ENCODE data around the gene FANCD2. TPM values are rescaled to one million over a fixed set of nuclear protein-coding genes. Genes with fewer than 3 reads are reported as not detected.

FANCD2 gene
- polyA plus RNA-seq, 1 donor from 2014 or later: 3.3 TPM

GRCh38 chr3:9986230-9986725 is 40.0 kb upstream of the FANCD2 start:
- no peaks in the 10 kb centered on the region for H3K27me3 ChIP-seq (ENCODE audit: insufficient read depth, low read depth, low read length)

GRCh38 chr3:9994086-9994844 is 32.0 kb upstream of the FANCD2 start:
- TF ChIP-seq POLR2AphosphoS5 (IDR thresholded peaks at IDR 0.05) (no peak), RAD21 (conservative IDR thresholded peaks at IDR 0.05) (no peak), MXI1 (conservative IDR thresholded peaks at IDR 0.05; ENCODE audit: poor library complexity, severe bottlenecking) (no peak), TAF1 (IDR thresholded peaks at IDR 0.05; ENCODE audit: low read depth) (no peak), EZH2 (IDR thresholded peaks at IDR 0.05; ENCODE audit: borderline replicate concordance, insufficient read depth, low read length, poor library complexity, severe bottlenecking) (no peak), SMC3 (conservative IDR thresholded peaks at IDR 0.05; ENCODE audit: poor library complexity) (no peak), REST (IDR thresholded peaks at IDR 0.05; ENCODE audit: borderline replicate concordance) (no peak), CTCF (IDR thresholded peaks at IDR 0.05; ENCODE audit: poor library complexity, severe bottlenecking) (no peak)

More at GRCh38 chr3:9986230-9986725, 40.0 kb upstream of the FANCD2 start:
- Histone ChIP-seq H3K4me2 (ENCODE audit: low read length) (peak overlapping the region; percentile 82), H3K9me3 (ENCODE audit: low read length) (no peaks in the 10 kb centered on the region), H4K20me1 (ENCODE audit: insufficient read depth) (no peaks in the 10 kb centered on the region), H3K79me2 (replicated peaks; ENCODE audit: insufficient read depth, low read length) (peaks cover 30% of the 10 kb centered on the region), H3K9ac (ENCODE audit: low read length) (peak overlapping the region; percentile 77), H3F3A (ENCODE audit: insufficient read depth, low read length, poor library complexity, severe bottlenecking) (no peaks in the 10 kb centered on the region), H3K4me3 (ENCODE audit: low read length) (peak overlapping the region; percentile 83), H3K27ac (ENCODE audit: low read length) (peak overlapping the region; percentile 76), H3K36me3 (ENCODE audit: insufficient read depth, low read length) (no peaks in the 10 kb centered on the region), H3K9me2 (ENCODE audit: insufficient read depth, low read length) (no peaks in the 10 kb centered on the region), H2AFZ (ENCODE audit: low read depth, low read length) (peak overlapping the region; percentile 77)
- peak; percentile 57 for TF ChIP-seq TAF1 (IDR thresholded peaks at IDR 0.05; ENCODE audit: low read depth)
- no peak for TF ChIP-seq EZH2 (IDR thresholded peaks at IDR 0.05; ENCODE audit: borderline replicate concordance, insufficient read depth, low read length, poor library complexity, severe bottlenecking)

More at GRCh38 chr3:9994086-9994844, 32.0 kb upstream of the FANCD2 start:
- Histone ChIP-seq H3K9ac (ENCODE audit: low read length) (no peak overlapping the region), H3F3A (ENCODE audit: insufficient read depth, low read length, poor library complexity, severe bottlenecking) (no peaks in the 10 kb centered on the region), H3K27me3 (ENCODE audit: insufficient read depth, low read depth, low read length) (no peaks in the 10 kb centered on the region), H3K27ac (ENCODE audit: low read length) (no peak overlapping the region), H3K79me2 (replicated peaks; ENCODE audit: insufficient read depth, low read length) (no peaks in the 10 kb centered on the region), H3K9me2 (ENCODE audit: insufficient read depth, low read length) (no peaks in the 10 kb centered on the region), H4K20me1 (ENCODE audit: insufficient read depth) (no peaks in the 10 kb centered on the region), H3K4me2 (ENCODE audit: low read length) (no peak overlapping the region), H3K36me3 (ENCODE audit: insufficient read depth, low read length) (no peaks in the 10 kb centered on the region), H3K4me3 (ENCODE audit: low read length) (no peak overlapping the region), H3K9me3 (ENCODE audit: low read length) (no peaks in the 10 kb centered on the region), H2AFZ (ENCODE audit: low read depth, low read length) (no peak overlapping the region)
